Measurements from ENCODE around the gene WNT5B.

WNT5B gene

DNA sequence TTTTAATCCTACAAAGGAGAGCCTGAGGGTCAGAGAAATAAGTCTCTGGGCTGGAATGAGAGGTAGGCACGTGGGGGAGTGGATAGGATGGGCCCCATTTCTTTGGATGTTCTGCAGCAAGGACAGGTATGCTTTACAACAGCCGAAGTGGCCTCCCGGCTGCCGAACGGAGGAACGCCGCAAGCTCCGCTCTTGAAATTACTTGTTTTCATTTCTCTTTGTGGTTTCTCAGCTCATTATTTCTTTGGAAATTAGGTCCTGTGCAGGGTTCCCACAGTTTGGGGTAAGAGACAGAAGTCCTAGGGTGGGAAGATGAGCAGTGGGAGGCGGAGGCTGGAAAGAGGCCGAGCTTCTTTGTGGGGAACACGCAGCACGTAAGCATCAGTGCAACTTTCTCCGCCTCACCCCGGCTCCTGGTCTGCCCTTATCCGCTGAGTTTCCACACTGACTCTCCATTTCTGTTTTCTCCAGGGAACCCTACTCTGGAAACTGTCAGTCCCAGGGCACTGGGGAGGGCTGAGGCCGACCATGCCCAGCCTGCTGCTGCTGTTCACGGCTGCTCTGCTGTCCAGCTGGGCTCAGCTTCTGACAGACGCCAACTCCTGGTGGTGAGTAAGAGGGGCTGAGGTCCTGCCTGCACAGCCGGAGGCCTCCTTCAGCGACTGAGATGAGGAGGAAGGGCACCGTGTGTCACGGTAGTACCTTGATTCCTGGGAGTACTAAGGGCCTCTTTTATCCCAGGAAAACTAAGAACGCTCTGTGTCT, 2.0 kb downstream of the WNT5B start:
- no peak for DNase-seq

- DNase-seq: no peak
Observed at GRCh38 chr12:1632702-1633101, 3.7 kb downstream of the WNT5B start.

- DNase-seq: no peak
Observed at GRCh38 chr12:1633459-1633858, 4.4 kb downstream of the WNT5B start.

GRCh38 chr12:1634149-1634548, 5.1 kb downstream of the WNT5B start:
- DNase-seq: no peak

DNA sequence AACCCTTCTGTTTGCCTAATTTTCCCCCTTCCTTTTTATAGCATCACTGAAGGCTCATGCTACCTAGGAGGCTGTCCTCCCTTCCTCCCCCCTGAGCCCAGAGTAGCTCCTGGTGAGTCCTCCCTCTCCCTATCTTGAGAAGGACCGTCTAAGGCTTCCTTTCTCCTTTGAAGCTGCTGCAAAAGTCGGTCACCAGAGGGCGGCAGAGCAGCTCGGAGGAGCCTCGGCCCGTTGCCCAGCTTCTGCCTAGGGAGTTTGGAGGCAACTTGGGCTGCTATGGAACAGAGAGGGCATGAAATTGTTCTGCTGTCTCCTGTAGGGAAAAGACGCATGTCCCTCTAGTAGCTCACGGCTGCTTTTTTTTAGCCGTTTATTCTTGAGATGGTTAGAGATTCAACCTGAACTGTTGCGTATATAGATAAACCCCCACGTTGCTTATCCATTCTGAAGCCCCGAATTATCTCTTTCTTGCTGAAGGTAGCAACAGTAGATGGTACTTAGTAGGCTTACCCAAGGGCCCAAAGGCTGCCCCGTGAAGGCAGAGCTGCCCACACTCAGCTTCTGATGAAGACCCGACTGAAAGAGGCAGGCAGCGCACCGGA, 5.7 kb downstream of the WNT5B start:
- DNase-seq: peak; percentile 17

DNA sequence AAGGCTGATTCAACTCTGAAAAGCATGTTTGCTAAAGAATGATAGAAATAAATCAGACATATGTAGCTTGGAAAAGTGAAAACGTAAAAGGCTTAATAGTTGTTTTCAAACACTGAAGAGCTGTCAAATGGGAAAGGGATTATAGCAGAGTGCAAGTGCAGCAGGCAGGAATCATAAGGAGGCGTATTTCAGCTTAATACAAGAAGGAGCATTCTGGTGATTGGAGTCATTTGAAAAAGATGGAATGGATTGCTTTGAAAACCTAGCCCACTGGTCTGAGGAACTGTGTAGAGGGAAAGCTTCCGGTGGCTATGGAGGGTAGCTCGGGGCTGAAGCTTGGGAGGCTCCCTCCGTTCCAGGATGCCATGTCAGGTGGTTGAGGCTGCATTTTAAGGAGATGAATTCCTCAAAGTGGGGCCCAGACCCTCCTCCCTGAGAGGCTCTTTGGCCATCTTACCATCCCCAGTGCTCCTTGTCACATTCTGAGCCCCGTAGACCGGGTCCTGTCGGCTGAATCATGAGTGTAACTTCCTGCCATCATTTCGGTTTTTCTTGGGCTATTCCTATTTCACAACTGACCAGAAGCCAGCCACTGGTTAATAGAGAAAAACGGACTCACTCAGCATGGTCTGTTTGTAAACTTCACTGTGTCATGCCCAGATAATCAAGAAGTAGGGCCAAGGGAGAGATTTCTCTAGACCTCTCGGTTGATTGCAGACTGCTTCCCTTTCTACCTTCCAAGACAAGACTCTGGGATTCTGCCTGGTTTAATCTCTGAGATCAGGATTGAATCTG, 6.5 kb downstream of the WNT5B start:
- no peak for DNase-seq

DNA sequence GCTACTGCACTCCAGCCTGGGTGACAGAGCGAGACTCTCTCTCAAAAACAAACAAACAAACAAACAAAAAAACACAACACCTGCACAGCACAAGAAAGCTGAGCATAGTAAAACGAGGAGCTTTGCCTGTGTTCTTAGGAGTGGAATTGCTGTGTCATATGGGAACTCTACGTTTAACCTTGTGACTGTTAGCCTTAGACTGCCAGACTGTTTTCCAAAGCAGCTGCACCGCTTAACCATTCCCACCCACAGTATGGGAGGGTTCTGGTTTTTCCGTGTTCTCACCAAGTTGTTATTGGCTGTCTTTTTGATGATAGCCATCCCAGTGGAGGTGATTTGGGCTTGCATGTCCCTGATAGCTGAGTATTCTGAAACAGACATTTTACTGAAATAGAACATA, 9.2 kb downstream of the WNT5B start:
- DNase-seq: no peak

DNA sequence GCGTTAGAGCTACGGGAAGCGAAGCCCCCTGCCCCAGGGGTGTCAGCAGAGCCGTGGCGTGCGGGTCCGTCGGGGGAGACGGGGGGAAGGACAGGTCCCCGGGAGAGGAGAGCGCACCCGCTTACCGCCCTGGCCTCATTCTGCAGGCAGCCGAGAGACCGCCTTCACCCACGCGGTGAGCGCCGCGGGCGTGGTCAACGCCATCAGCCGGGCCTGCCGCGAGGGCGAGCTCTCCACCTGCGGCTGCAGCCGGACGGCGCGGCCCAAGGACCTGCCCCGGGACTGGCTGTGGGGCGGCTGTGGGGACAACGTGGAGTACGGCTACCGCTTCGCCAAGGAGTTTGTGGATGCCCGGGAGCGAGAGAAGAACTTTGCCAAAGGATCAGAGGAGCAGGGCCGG, 10.5 kb downstream of the WNT5B start:
- DNase-seq: no peak

- DNase-seq: no peak
Observed at GRCh38 chr12:1640328-1641234, 11.6 kb downstream of the WNT5B start.

DNA sequence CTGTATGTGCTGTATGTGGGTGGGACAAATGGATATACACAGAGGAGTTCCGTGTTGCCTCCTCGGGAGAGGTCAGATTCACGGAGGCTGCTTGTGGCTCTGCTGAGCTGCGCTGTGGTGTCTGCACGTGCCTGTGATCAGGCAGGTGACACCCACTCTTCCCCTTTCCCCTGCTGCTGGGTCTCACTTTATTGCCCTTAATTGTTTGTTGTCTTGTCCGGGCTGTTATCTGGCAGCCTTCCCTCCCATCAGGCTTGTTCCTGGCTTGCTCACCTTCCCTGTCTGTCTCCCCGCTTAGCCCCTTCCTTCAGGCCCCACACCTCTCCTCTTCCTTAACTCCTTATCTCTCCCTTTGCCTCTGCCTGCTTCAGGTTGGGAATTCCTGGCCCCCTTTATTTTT, 13.5 kb downstream of the WNT5B start:
- no peak for DNase-seq

GRCh38 chr12:1643043-1643442, 14.0 kb downstream of the WNT5B start:
- DNase-seq: no peak

DNA sequence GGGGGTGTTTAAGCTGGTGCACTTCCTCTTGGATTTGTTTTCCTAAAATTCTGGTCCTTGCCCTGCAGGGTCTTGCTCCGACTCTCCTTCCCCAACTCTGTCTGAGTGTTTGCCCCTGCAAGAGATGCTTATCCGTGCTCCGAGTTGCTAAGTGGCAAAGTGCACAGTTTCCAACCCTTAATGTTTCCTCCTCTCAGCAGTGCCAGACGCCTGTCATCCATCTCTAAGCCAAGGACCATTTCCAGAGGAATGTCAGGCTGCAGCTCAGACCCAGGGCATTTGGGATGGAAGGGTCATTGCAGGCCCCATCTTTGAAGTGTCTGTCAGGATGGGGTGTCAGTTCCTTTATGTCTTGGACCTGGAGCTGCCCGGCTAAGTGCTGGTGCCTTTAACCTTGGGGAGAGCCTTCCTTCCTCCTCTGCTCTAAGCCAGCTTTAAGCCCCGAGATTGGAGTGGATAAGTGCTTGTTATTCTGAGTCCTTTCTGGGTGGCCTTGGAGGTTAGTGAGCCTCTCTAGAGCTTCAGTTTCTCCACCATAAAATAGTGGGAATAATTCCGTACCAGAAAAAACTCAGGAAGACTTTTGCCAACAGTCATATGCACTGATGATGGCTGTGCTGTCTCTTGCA, 15.0 kb downstream of the WNT5B start:
- no peak for DNase-seq

DNA sequence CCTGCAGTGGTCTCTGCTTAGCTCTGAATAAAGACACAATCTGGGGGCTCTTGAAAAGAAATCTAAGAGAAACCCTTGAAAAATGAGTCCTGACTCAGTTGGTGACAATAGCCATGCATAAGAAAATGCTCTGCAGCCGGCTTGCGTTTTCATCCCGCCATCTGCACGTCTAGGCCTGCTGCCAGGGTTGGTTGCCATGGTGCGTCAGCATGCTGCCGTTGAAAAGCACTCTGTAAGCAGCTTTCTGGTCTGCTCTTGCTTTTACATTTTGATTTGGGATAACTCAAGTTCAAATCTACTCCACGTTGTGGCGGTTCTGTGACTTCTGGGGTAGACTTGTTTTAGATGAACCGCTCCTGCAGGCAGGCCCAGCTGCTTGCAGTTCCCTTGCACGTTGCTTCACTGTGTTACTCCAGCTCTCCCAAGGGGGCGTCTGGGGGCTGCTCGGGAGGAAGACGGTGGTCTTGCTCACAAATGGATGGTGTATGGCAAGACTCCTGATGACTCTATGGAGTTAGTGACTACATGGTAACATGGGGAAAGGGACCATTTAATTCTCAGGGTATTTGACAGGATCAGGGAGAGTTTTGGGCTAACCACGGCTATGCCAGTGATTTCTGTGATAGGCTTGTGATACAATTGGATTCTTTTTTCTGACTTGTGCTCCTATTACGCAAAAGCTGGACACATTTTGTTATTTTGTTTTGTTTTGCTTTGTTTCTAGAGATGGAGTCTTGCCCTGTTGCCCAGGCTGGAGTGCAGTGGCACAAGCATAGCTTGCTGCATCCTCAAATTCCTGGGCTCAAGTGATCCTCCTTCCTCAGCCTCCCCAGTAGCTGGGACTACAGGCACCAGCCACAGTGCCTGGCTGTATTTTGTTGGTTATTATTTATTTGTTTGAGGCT, 15.8 kb downstream of the WNT5B start:
- DNase-seq: no peak

DNA sequence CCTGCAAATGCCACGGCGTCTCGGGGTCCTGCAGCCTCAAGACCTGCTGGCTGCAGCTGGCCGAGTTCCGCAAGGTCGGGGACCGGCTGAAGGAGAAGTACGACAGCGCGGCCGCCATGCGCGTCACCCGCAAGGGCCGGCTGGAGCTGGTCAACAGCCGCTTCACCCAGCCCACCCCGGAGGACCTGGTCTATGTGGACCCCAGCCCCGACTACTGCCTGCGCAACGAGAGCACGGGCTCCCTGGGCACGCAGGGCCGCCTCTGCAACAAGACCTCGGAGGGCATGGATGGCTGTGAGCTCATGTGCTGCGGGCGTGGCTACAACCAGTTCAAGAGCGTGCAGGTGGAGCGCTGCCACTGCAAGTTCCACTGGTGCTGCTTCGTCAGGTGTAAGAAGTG, 16.8 kb downstream of the WNT5B start:
- DNase-seq: no peak

- DNase-seq: no peak
Observed at GRCh38 chr12:1646569-1647284, 17.7 kb downstream of the WNT5B start.

DNA sequence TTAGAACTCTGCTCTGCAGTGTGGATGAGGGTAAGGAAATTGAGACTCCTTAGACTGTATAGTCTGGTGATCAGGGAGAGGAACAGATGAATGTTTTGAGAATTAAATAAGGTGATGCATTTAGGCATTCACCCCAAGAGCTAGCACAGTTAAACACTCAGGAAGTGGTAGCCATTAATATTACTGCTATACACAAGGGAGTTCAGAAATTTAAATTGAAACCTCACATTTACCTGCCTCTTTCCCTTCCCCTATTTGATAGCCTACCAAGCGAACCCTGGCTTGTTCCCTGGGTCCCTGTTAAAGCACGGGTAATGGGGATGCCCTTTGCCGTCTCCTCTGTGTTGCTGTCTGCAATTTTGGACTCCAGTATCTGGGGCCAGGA, 18.2 kb downstream of the WNT5B start:
- no peak for DNase-seq

GRCh38 chr12:1650260-1650977, 21.4 kb downstream of the WNT5B start:
- DNase-seq: no peak

DNA sequence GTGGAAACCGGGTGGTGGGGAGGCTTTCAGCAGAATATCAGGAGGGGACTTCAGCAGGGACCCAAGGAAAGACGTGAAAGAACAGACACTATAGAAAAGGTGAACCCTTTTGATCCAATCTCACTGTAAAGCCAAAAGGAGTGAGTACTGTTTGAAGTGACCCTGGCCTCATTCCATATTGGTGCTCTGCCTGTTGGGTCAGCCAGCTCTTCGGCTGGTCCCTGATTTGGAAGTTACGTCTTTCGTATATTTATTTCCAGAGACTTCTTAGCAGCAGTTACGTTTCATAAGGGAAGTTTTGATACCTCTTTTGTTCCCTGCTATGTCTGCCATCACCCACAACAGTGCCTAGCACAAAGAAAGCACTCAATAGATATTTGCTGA, 21.9 kb downstream of the WNT5B start:
- no peak for DNase-seq

- no peak for DNase-seq
Observed at GRCh38 chr12:1651946-1652345, 22.9 kb downstream of the WNT5B start.

GRCh38 chr12:1655225-1655788, 26.3 kb downstream of the WNT5B start:
- DNase-seq: no peak

Measured in NK-92 treated with Interleukin-12 subunit alpha and Interleukin-12 subunit beta, amount 100 ng/mL, for 24 hours (cell line).